ENCODE results near the gene MORN5. TPM values are rescaled to one million over a fixed set of nuclear protein-coding genes. Genes with fewer than 3 reads are reported as not detected.

MORN5 gene
- polyA plus RNA-seq, 2 of the 4 experiments (the other 2 are of a cell fraction): not detected

- Histone ChIP-seq H3K9me3 (no peaks in the 10 kb centered on the region), H3K4me1 (no peaks in the 10 kb centered on the region), H3K4me2 (no peak overlapping the region), H3K4me3 (no peak overlapping the region), H3K27ac (no peak overlapping the region)
- POLR2A ChIA-PET: no interaction called here
- TF ChIP-seq CBX2 (IDR thresholded peaks at IDR 0.05; ENCODE audit: borderline replicate concordance, low read depth) (no peak), KDM1A (IDR thresholded peaks at IDR 0.05; ENCODE audit: low read depth) (no peak), CHD2 (IDR thresholded peaks at IDR 0.05; ENCODE audit: low read length, partially characterized antibody) (no peak), EHF (CRISPR knock-in tag; IDR thresholded peaks at IDR 0.05) (no peak), KDM5A (IDR thresholded peaks at IDR 0.05) (no peak), CBX8 (IDR thresholded peaks at IDR 0.05) (no peak)
- CTCF ChIA-PET: no interaction called here
- DNase-seq (ENCODE audit: low read depth in 1 of 2, low spot score in 1 of 2): no peak
- no peak for ATAC-seq
- 93% methylated on average over 3 of the region's 3 CpGs for WGBS (ENCODE audit: missing lambda C conversion rate)
- no peak for FAIRE-seq
These were observed 84.6 kb downstream of the MORN5 start for GRCh38 chr9:122244349-122244748.

DNA sequence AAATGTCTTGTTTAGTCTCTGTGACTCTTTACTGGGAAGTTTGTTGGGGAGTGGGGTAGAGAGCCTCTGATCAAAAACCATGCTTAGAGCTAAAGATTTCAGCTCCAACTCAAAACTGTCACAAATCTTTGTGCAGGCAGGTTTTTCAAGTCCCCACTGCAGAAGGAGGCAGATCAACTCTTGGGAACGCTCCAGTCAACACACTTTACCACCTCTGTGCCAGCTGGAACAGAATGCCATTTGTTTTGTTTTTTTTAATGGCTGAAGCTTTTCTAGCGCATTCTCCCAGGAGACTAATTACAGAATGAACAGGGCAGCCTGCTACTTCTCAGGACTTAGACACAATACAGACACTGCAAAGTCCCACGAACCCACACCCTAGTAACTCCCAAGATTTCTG, 87.0 kb downstream of the MORN5 start:
- H3K27ac ChIP-seq: no peak overlapping the region
- no peak overlapping the region for H3K4me2 ChIP-seq
- DNase-seq (ENCODE audit: low read depth in 1 of 2, low spot score in 1 of 2): no peak
- FAIRE-seq: no peak
- H3K4me3 ChIP-seq: no peak overlapping the region
- ChIA-PET CTCF (interaction anchor here (1.8 kb wide), 1 partner anchor 122 kb away, joined by 8 read pairs; no protein-coding TSS in a partner anchor), POLR2A (no interaction called here)
- no peaks in the 10 kb centered on the region for H3K4me1 ChIP-seq
- TF ChIP-seq FOSL2 (IDR thresholded peaks at IDR 0.05) (no peak), FOSL2 (CRISPR knock-in tag; IDR thresholded peaks at IDR 0.05) (no peak), JUN (IDR thresholded peaks at IDR 0.05) (no peak), FOSB (CRISPR knock-in tag; IDR thresholded peaks at IDR 0.05) (no peak), RNF2 (IDR thresholded peaks at IDR 0.05; ENCODE audit: borderline replicate concordance, low read depth) (no peak), SMC3 (IDR thresholded peaks at IDR 0.05) (no peak), FOXS1 (CRISPR knock-in tag; IDR thresholded peaks at IDR 0.05) (no peak), HMGXB4 (CRISPR knock-in tag; IDR thresholded peaks at IDR 0.05; ENCODE audit: borderline replicate concordance) (no peak), HDAC2 (IDR thresholded peaks at IDR 0.05) (no peak)
- H3K9me3 ChIP-seq: no peaks in the 10 kb centered on the region
- WGBS (ENCODE audit: missing lambda C conversion rate): 90% methylated on average over 3 of the region's 3 CpGs
- ATAC-seq: no peak

DNA sequence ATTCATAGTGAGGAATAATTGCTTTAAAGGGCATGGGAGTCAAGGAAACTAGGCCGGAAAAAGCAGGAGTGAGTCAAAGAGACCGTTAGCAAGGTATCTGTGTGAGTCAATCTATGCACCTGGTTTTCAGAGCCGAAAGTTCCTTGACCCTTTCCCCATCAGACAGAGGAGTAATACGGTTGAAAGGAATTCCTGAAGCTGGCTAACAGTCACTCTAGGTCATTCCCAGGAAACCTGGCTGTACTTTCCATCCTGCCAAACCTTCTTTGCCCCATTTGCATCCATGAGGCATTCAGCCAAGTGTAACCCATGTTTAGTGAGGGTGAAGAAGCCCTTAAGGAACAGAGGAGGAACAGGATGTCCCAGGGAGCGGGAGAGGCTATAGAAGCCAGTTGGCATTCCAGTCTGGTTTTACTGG, 88.7 kb downstream of the MORN5 start:
- Histone ChIP-seq H3K9me3 (no peaks in the 10 kb centered on the region), H3K4me1 (no peaks in the 10 kb centered on the region), H3K4me2 (no peak overlapping the region), H3K27ac (no peak overlapping the region), H3K4me3 (no peak overlapping the region)
- no peak for TF ChIP-seq HOXA7 (CRISPR knock-in tag; IDR thresholded peaks at IDR 0.05)
- TF ChIP-seq CHD2 (IDR thresholded peaks at IDR 0.05; ENCODE audit: low read length, partially characterized antibody): no peak
- TF ChIP-seq CHD4 (IDR thresholded peaks at IDR 0.05; ENCODE audit: borderline replicate concordance): no peak
- TF ChIP-seq, protein P1, sequence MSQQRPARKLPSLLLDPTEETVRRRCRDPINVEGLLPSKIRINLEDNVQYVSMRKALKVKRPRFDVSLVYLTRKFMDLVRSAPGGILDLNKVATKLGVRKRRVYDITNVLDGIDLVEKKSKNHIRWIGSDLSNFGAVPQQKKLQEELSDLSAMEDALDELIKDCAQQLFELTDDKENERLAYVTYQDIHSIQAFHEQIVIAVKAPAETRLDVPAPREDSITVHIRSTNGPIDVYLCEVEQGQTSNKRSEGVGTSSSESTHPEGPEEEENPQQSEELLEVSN (IDR thresholded peaks at IDR 0.05; ENCODE audit: borderline replicate concordance, low read depth): no peak
- TF ChIP-seq ZFP36 (IDR thresholded peaks at IDR 0.05; ENCODE audit: borderline replicate concordance, partially characterized antibody): no peak
- TF ChIP-seq KDM5A (IDR thresholded peaks at IDR 0.05): no peak
- TF ChIP-seq FOSB (CRISPR knock-in tag; IDR thresholded peaks at IDR 0.05): no peak
- TF ChIP-seq NFE2L2 (conservative IDR thresholded peaks at IDR 0.05; ENCODE audit: low read length): no peak
- TF ChIP-seq, protein P2, sequence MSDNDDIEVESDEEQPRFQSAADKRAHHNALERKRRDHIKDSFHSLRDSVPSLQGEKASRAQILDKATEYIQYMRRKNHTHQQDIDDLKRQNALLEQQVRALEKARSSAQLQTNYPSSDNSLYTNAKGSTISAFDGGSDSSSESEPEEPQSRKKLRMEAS (IDR thresholded peaks at IDR 0.05): no peak
- TF ChIP-seq HOXB13 (CRISPR knock-in tag; IDR thresholded peaks at IDR 0.05; ENCODE audit: low read depth): no peak
- no peak for TF ChIP-seq MAFK (IDR thresholded peaks at IDR 0.05; ENCODE audit: partially characterized antibody)
- no peak for TF ChIP-seq GATA3 (IDR thresholded peaks at IDR 0.05; ENCODE audit: borderline replicate concordance)
- no peak for ATAC-seq
- FAIRE-seq: no peak
- no peak for DNase-seq (ENCODE audit: low read depth in 1 of 2, low spot score in 1 of 2)
- ChIA-PET CTCF (interaction anchor here (1.1 kb wide), 1 partner anchor 123 kb away, joined by 3 read pairs; no protein-coding TSS in a partner anchor), POLR2A (no interaction called here)
- WGBS (ENCODE audit: missing lambda C conversion rate): 94% methylated on average over 5 of the region's 5 CpGs

Small RNA genes lying within 50 kb of the gene (small RNA-seq; reads per million reads assigned to genes)
- 0 reads per million in 6 experiments for gene MIR4478

Other genes with a start within 250 kb of the MORN5 start
- 2.6 and 3.0 TPM in 2 replicates for gene TTLL11, start 66.6 kb upstream of the MORN5 start, polyA plus RNA-seq (2011; rRNA removed)
- gene TTLL11, start 66.6 kb upstream of the MORN5 start, polyA plus RNA-seq (2017; fragmentation: RNase III; extraction: RNeasy Plus Mini Kit Qiagen cat#74134 plus additional on column Dnase treatment): 1.8 to 2.7 TPM (median 1.9 TPM) in 3 replicates
- gene NDUFA8, start 129 bp upstream of the MORN5 start, polyA plus RNA-seq (2011; rRNA removed): 94.9 and 120 TPM in 2 replicates
- 145 to 148 TPM (median 147 TPM) in 3 replicates for gene NDUFA8, start 129 bp upstream of the MORN5 start, polyA plus RNA-seq (2017; fragmentation: RNase III; extraction: RNeasy Plus Mini Kit Qiagen cat#74134 plus additional on column Dnase treatment)
- gene LHX6, start 69.0 kb downstream of the MORN5 start, polyA plus RNA-seq (2011; rRNA removed): 0.26 and 0.29 TPM in 2 replicates
- 0.14 to 0.38 TPM (median 0.20 TPM) in 3 replicates for gene LHX6, start 69.0 kb downstream of the MORN5 start, polyA plus RNA-seq (2017; fragmentation: RNase III; extraction: RNeasy Plus Mini Kit Qiagen cat#74134 plus additional on column Dnase treatment)
- gene RBM18, start 104.9 kb downstream of the MORN5 start, polyA plus RNA-seq (2011; rRNA removed): 41.1 and 52.3 TPM in 2 replicates
- 13.3 to 13.8 TPM (median 13.5 TPM) in 3 replicates for gene RBM18, start 104.9 kb downstream of the MORN5 start, polyA plus RNA-seq (2017; fragmentation: RNase III; extraction: RNeasy Plus Mini Kit Qiagen cat#74134 plus additional on column Dnase treatment)
- 107 and 115 TPM in 2 replicates for gene MRRF, start 105.0 kb downstream of the MORN5 start, polyA plus RNA-seq (2011; rRNA removed)
- 62.5 to 71.5 TPM (median 63.6 TPM) in 3 replicates for gene MRRF, start 105.0 kb downstream of the MORN5 start, polyA plus RNA-seq (2017; fragmentation: RNase III; extraction: RNeasy Plus Mini Kit Qiagen cat#74134 plus additional on column Dnase treatment)
- 0.41 and 0.49 TPM in 2 replicates for gene PTGS1, start 211.1 kb downstream of the MORN5 start, polyA plus RNA-seq (2011; rRNA removed)
- gene PTGS1, start 211.1 kb downstream of the MORN5 start, polyA plus RNA-seq (2017; fragmentation: RNase III; extraction: RNeasy Plus Mini Kit Qiagen cat#74134 plus additional on column Dnase treatment): 0.77 to 1.6 TPM (median 1.0 TPM) in 3 replicates